Activated gamma-delta T cell (primary cell): ENCODE results near the gene B4GALNT3.

ENCODE experiments used
- DNase-seq: peaks from one replicate; lab custom pipeline; 2025; lab: John Stamatoyannopoulos, UW

B4GALNT3 gene

DNA sequence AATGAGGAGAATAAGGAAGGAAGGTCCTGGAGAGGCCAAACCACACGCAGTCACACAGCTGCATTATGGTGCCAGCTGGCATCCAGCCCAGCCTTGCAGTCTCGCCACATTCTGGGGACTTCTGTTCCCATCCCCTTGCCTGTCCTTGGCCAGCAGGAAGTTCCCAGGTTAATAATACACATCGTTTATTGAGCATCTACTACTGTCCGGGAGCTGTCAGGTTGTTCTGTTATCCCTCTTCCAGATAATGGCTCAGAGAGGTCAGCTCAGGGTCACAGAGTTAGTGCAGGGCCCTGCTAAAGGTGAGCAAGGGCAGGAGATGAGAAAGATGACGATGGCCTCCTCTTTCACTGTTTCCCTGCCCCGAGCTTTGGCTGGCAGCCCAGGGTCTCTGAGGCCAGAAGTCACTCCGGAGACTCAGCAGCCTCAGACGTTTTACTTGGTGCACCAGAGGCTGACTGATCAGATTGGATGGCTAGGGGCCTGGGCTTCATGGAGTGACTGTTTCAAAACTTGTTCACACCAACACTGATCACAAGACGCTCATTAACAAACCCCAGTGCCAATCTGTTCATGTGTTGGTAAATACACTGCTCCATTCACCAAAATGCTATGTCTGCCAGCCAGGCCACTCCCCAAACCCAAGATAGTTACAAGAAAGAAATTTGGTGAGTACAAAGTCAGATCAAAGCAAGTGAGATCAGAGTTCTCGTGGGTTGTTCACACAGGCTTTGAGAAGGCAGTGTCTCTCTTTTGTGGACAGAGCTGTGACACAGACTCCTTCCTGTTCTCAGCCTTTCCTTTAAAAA is 79.2 kb downstream of the B4GALNT3 start:
- no peak for DNase-seq

DNA sequence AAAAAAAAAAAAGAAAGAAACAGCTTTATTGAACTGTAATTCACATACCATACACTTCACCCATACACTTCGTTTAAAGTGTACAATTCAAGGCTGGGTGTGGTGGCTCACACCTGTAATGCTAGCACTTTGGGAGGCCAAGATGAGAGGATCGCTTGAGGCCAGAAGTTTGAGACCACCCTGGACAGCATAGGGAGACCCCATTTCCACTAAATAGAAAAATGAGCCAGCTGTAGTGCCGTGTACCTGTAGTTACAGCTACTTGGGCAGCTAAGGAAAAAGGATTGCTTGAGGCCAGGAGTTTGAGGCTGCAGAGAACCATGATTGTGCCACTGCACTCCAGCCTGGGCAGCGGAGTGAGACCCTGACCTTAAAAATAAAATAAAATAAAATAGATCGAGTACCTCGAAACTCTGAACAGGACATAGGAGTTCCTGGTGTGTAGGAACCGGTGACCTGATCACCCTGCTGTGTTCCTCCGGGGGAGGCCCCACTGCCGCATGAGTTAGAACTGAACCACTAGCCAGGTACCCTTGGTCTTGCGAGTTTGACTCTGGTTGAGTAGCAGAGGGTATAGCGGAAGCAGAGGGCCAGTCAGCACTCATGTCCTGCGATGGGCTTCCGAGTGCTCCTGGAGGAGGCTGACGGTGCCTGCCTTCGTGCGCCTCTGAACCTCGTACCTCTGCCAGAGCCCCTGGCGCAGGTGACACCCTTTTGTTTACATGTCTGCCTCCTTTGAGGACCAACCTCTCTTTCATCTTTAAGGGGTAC is 80.0 kb downstream of the B4GALNT3 start:
- no peak for DNase-seq

DNA sequence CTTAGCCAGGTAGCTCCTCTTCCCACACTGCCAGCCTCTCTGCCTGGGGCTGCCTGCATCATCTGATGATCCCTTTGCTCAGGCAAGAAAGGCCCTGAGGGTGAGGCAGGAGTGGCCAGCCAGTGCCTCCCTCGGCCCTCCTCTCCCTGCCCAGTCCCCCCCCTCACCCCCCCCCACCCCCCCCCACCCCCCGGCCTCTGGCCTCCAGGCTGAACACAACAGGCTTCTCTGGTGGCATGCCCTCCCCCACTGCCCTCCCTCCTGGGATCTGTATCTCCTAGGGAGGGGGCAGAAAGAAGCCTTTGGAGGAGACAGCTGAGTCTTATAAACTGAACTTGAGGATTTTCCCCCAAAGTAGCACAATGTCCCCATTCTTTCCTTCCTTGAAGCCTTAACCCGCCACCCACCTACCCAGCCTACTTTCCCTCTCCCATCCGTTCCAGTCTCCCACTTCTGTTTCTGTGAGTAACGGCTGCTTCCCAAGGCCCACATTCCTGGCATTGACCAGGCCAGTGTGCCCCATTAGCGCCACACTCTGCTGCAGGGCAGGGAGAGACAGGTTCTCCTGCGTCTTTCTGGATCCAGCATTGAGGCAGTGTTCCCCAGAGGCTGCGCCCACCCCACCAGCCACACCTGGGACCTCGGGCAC is 82.1 kb downstream of the B4GALNT3 start:
- DNase-seq: no peak

DNA sequence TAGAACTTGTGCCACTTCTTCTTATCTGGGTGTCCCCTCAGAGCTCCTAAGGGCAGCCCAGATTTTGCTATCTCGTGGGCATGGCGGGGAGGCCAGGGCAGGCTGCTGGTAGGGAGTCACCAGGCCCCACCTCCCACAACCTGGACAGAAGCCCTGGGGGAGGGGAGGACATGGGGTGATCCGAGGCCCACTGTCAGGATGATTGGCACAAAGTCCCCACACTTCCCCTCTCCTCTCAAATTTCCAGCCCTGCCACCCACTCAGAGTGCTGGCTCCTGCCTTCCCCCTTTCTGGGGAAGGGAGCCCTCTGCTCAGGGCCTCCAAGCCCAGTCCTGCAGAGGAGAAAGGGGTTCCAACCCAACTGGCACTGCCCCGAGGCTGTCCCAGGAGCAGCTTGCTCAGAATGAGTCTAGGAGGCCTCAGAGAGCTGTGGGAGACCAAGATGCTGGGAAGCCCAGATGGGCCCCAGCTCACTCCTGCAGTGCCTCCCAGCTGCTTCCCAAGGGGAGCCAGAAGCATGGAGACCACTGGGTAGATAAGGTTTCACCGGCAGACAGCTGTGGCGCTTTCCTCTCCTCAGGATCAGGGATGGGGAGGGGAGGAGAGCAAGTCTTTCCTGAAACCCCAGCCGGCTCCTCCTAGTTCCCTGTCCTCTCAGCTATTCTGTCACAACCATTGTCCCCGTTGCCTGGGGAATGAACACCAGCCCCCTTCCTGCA is 82.8 kb downstream of the B4GALNT3 start:
- DNase-seq: no peak

DNA sequence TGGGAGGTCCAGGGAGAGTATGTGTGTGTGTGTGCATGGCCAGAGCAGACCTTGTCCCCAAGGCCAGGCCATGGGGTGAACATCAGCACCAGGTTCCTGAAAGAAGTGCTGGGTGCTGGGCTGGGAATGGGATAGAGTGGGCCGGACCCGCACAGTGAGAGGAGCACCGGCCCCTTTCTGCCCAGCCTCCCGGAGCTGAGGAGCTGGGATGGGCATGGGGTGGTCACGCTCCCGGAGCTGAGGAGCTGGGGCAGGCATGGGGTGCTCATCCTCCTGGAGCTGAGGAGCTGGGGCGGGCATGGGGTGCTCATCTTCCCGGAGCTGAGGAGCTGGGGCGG is 83.3 kb downstream of the B4GALNT3 start:
- no peak for DNase-seq

DNA sequence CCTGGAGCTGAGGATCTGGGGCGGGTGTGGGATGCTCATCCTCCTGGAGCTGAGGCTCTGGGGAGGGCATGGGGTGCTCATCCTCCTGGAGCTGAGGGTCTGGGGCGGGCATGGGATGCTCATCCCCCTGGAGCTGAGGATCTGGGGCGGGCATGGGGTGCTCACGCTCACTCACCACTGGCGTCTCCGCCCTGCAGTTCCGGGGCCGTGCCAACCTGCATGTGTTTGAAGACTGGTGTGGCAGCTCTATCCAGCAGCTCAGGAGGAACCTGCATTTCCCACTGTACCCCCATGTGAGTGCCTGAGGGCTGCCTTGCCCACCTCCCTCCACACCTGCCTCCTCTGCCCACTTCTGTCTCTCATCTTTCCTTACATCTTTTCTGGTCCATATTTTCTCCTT is 84.4 kb downstream of the B4GALNT3 start:
- no peak for DNase-seq

DNA sequence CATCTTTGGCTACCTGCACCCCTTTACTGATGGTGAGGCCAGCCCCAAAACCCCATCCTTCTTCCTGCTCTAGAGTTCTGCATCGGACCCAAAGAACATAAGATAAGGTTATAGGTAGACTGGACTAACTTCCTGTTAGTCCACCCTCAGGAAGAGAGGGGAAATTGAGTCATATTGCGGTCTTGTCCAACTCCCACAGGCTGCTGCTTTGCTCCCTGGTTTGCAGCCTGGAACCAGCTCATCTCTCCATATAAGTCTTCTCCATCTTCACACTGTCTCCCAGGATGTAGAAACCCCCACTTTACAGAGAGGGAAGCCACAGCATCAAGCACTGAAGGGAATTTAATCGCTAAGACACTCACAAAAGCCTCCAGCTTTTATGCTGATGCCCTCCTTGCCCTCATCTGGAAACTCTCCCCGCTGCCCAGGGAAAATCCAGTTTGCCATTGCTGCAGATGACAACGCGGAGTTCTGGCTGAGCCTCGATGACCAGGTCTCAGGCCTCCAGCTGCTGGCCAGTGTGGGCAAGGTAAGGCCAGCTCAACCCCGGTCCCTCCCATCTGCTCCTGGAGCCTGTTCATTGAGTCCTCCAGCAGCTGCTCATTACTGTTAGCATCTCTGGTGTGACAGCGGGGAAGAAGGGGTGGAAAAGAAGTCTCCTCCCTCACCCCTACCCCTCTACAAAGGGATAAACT is 85.3 kb downstream of the B4GALNT3 start:
- no peak for DNase-seq

DNA sequence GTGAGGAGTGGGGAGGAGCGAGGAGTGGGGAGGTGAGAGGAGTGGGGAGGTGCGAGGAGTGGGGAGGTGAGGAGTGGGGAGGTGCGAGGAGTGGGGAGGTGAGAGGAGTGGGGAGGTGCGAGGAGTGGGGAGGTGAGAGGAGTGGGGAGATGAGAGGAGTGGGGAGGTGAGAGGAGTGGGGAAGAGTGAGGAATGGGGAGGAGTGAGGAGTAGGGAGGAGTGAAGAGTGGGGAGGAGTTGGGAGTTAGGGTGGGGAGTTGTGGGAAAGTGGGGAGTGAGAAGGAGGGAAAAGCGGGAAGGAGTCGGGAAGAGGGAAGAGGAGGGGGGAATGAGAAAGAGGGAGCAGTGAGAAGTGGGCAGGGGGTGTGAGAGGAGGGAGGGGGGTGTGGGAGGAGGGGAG is 86.1 kb downstream of the B4GALNT3 start:
- DNase-seq: no peak

DNA sequence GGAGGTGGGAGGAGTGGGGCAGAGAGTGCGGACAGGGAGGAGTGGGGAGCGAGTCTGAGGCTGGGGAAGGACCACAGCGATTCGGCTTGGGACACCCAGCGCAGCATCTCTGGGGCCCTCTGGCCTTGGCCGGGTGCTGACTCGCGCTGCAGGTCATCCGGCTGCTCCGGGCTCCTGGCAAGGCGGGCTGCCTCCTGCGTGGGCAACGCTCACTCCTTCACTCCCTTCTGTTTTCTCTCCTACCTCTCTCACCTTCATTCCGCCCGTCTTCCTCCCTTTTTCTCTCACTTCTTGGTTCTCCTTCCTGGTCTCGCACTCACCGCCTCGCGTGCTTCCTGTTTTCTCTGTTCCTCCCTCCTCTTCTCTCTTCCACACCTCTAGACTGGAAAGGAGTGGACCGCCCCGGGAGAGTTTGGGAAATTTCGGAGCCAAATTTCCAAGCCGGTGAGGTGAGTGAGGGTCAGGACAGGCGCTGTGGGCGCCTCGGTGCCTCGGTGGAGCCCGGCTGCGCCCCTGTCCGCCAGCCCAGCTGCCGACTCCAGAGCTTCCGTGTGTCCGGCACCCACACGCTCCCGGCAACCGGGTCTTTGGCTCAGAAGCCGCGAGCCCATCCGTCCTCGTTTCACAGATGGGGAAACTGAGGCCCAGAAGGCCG is 86.7 kb downstream of the B4GALNT3 start:
- no peak for DNase-seq

DNA sequence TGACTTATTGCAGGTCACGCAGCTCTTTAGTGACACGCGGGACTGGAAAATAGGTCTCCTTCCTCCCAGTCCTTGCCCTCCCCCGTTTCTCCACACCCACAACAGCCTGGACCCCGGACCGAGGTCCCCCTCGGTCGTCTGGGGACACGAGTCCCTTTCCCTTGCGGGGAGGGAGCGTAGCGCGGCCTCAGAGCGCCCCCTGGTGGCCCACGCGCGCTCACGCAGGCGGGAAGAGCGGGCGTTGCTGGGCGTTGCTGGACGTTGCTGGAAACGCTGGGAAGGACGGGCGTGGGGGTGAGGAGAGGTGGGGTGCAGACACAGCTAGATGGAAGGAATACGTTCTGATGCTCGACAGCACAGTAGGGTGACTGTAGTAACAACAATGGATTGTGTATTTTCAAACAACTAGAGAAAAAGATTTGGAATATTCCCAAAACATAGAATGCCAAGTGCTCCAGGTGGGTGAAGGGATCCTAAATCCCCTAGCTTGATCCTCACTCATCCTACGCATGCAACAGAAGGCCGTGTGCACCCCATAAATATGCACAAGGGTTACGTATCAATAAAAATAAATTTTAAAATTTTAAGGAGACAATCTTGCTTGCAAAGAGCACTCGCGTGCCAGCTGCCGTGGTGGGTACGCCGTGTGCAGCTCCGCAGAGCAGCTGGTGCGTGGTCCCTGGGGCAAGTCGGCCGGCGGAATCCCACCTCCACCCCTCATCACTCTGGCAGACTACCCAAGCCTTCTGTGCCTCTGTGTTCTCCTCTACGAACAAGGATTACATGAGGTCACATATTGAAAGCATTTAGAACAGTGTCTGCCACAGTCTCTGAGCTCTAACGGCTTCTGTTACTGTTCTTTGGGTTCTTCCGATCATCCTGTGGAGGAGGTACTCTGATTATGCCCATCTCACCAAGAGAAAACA is 87.4 kb downstream of the B4GALNT3 start:
- peak; percentile 38 for DNase-seq

DNA sequence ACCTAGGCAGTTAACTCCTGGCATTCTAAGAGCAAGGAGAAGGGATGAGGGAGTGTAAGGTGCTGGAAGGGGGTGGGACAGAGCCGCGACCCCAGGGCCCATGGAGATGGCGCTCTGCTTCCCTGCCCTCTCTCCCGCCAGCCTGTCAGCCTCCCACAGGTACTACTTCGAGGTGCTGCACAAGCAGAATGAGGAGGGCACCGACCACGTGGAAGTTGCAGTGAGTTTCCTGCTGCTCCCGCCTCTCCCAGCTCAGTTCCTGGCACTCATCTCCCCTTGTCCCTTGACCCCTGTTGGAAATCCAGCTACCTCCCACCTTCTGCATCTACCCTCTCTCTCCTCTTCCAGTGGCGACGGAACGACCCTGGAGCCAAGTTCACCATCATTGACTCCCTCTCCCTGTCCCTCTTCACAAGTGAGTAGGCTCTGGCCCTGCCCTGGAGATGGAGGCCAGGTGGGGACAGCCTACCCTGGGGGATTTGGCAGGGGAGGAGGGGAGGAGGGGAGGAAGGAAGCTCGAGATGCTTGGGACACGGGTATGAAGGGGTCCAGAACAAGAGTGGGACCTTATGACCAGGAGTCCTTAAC is 88.2 kb downstream of the B4GALNT3 start:
- DNase-seq: no peak

DNA sequence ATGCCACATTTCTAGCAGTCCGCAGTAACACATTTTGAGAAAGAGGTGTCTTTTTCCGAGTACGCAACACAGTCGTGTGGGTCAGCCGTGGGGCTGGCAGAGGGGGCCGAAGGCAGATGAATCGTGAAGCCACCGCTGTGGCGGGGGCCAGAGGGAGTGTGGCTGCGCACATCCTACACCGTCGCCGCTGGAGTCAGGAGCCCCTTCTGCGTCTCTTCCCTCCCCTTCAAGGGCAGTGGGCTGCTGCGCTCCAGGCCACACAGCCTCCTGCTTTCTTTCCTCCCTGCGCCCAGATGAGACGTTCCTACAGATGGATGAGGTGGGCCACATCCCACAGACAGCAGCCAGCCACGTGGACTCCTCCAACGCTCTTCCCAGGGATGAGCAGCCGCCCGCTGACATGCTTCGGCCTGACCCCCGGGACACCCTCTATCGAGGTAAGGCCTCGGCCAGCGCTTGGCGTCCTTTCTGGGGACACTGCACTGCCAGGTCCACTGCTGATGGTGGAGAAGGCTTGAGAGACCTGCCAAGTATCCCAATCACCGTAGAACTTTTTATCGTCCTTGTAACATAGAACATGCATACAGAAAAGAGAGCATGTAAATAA is 89.8 kb downstream of the B4GALNT3 start:
- no peak for DNase-seq

DNA sequence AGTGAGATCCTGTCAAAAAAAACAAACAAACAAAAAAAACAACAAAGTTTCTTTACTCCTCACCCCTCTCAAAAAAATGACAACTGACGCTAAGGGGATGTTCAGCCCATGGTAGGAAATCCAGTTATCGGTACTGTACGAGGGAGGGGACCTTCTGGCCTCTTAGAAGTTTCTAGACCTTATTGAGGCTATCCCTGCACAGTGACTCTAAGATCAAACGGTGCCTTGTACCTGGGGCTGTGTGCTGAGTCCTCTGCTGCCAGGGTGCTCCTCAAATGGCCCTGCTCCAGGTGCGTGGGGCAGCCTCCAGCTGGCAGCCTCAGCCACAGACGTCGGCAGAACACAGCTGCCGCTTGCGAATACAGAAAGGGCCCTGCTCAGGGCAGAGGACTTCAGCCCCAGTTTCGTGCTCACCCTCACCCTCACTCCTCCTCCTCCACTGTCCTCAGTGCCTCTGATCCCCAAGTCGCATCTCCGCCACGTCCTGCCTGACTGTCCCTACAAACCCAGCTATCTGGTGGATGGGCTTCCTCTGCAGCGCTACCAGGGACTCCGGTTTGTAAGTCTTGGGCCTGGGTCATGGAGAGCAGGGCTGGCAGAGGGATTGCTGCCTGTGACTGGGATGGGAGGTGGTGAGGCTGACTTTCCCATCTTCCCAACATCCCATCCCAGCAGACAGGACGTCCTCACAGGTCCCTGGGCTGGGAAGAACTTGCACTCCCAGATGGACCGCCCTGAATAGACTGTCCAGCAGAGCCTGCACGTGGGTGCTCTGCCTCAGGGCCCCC is 90.9 kb downstream of the B4GALNT3 start:
- no peak for DNase-seq

DNA sequence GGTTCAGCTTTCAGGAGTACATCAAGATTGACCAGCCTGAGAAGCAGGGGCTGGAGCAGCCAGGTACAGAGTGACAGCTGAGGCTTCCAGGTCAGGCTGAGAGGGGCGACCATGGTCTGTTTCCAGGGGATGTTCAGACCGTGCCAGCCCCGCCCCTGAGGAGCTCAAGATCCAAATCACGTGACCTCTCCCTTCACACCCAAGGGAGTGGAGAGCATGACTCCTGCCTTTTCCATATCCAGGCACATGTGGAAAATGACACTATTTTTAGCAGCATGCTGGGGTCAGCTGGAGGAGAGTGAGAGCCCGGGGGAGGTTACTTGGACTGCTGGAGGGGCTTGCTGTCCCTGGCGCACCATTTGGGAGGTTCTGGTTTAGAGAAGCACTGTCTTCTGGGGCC is 92.7 kb downstream of the B4GALNT3 start:
- DNase-seq: no peak

DNA sequence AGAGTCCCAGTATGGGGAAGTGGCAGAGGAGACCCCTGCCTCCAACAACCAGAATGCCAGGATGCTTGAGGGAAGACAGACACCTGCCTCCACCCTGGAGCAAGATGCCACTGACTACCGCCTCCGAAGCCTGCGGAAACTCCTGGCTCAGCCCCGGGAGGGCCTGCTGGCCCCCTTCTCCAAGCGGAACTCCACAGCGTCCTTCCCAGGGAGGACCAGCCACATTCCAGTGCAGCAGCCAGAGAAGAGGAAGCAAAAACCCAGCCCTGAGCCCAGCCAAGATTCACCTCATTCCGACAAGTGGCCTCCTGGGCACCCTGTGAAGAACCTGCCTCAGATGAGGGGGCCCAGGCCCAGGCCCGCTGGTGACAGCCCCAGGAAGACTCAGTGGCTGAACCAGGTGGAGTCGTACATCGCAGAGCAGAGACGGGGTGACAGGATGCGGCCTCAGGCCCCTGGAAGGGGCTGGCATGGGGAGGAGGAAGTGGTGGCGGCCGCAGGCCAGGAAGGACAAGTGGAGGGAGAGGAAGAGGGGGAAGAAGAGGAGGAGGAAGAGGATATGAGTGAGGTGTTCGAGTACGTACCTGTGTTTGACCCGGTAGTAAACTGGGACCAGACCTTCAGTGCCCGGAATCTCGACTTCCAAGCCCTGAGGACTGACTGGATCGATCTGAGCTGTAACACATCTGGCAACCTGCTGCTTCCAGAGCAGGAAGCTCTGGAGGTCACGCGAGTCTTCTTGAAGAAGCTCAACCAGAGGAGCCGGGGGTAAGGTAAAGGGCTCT is 93.7 kb downstream of the B4GALNT3 start:
- peak; percentile 37 for DNase-seq

DNA sequence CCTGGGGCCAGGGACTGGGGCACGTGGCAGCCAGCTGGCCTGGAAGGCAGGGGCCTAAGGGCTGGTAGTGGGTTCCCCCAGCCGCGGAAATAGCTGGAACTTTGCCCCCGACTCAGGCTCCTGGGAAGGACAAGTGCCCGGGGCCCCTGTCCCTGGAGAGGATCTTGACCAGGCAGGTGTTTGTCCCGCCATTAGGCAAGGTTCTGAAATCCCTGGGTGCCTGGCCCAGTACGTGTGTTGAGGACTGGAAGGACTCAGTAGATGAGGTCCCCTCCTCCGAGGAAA is 94.2 kb downstream of the B4GALNT3 start:
- DNase-seq: no peak

DNA sequence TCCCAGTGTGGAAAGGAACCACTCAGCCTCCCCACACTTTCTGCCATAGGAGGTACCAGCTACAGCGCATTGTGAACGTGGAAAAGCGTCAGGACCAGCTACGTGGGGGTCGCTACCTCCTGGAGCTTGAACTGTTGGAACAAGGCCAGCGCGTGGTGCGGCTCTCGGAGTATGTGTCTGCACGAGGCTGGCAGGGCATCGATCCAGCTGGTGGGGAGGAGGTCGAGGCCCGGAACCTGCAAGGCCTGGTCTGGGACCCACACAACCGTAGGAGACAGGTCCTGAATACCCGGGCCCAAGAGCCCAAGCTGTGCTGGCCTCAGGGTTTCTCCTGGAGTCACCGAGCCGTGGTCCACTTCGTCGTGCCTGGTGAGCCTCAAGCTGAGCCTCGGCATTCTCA is 96.8 kb downstream of the B4GALNT3 start:
- no peak for DNase-seq

DNA sequence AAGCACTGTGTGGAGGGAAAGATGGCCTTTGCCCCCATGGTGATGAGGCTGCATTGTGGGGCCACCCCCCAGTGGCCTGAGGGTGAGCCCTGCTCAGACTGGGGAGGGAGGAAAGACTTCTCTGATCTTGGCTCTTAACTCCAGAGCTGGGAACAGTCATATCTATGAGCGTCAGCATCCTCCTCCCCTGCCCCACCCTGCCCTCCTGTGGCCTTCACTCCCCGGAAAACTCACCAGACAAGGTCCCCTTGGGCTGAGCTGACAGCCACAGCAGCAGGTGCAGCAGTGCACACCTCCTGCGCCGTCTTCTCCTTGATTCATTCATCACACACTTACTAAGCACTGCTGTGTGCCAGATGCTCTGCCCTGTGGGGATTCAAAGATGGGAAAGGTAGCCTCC is 98.8 kb downstream of the B4GALNT3 start:
- no peak for DNase-seq
